GM12891 (cell line): ENCODE data around the gene PRKCB.

ENCODE experiments used
- POLR2A ChIP-seq: IDR thresholded peaks from 2 replicates; pipeline ENCODE4 v1.6.1; 2011; ENCODE audit warnings: low read depth, low read length, control low read depth
- POLR2AphosphoS5 ChIP-seq: IDR thresholded peaks from 2 replicates; pipeline ENCODE4 v1.6.1; 2011; ENCODE audit warnings: low read depth, low read length, control low read depth
- TAF1 ChIP-seq: IDR thresholded peaks from 2 replicates; pipeline ENCODE4 v1.6.1; 2011; ENCODE audit warnings: low read depth, low read length, control low read depth

- TF ChIP-seq POLR2AphosphoS5 (no peak), POLR2A (no peak), TAF1 (no peak)
Measured at GRCh38 chr16:23821875-23822688, 13.7 kb upstream of the PRKCB start.
